Stimulated activated CD8-positive, alpha-beta memory T cell treated with anti-CD3 and anti-CD28 coated beads, Interleukin-2, amount 100 ng/mL, for 1 hour (primary cell): ENCODE measurements around the gene CHCHD2.
"Not testable (repeated sequence)": the region's sequence is repeated elsewhere in the genome, so short reads cannot be mapped to it uniquely, and the experiment has no call there.

Experiments
- DNase-seq, 2 donors: peaks; one replicate each; pipeline ENCODE4 v3.0.0-alpha.2; 2020; ENCODE audit warnings: low read depth in 2 of 2

The CHCHD2 gene, protein sequence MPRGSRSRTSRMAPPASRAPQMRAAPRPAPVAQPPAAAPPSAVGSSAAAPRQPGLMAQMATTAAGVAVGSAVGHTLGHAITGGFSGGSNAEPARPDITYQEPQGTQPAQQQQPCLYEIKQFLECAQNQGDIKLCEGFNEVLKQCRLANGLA

DNA sequence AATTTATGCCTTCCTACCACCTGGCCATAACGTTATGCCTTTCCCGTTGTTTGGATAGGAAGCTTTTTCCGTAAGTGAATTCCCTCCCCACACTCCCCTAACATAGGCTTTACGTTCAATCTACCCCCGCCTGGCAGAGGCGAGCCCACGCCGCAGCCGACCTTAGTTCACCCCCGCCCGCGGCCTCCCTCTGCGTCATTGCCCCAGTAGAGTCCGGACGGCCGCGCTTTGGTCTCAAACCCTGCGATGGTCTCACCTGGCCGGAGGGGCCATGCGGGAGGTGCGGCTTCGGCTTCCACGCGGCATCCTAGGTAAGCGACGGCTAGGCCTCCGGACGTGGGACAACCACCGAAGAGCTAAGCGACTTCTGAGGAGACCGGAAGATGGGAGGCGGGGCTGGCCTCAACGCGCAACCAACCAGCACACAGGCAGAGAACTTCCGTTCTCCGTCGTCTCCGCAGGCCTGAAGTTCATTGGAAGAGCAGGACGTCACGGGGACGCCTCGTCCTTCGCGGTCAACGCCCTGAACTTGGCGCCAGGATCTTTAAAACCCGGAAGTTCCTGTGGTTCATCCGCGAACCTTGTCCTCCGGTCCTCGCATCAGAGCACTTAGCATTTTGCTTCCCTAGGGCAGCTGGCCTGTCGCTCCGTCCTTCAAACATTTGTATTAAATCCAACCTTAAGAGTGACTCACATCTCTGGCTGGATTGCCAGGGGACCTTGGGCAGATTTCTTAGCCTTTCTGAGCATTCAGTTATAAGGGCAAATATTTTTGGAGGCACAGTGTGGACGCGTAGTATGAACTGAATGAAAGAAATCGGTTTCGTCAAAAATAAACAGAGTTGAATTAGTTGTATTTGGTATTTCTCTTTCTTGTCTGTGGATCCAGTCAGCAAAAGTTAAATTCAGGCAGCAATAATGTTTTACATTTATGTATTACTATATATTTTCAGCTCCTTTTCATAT lies at the start of gene CHCHD2:
Gene CHCHD2, minus strand, starts transcription at position 369 of the 966 bp plus-strand sequence. Its CDS starts 63 bp downstream, at position 306.
- DNase-seq = peak; percentile 85 to 87

DNA sequence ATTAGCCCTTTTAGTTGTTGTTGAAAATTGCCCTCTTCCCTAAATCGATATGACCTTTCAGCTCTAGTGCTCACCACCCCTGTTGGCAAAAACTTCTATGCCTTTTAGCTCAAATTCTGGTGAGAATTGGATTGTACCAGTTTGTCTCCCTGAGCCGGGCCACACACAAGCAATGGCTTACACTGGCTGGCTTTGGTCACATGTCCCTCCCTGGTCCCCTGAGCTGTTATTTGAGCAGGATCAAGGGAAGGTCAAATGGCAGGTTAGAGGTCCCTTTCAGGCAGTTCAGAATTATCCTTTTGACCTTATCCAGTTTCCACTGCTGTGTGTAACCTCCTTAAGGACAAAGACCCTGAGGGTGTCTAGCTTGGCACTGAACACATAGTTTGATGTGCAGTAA lies 24.8 kb upstream of the CHCHD2 start:
- not testable (repeated sequence) for DNase-seq

DNA sequence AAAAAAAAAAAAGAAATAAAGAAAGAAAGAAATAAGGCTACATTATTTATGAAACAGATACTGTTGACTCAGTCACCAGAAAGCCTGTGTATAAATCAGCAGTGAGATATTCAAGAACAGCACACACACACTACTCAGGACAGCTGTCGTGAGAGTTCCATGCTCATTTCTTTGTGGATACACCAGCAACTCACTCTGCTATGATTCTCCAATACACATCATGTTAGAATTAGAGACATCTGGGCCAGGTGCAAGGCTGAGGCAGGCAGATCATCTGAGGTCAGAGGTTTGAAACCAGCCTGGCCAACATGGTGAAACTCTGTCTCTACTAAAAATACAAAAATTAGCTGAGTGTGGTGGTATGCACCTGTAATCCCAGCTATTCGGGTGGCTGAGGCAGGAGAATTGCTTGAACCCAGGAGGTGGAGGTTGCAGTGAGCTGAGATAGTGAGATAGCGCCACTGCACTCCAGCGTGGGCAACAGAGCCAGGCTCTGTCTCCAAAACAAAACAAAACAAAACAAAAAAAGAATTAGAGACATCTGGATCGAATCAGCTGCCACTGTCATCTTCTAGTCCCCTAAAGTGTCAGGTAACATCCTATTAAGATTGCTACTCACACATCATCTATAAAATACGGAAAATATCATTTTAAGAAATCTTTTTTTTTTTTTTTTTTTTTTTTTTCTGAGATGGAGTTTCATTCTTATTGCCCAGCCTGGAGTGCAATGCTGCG lies 21.1 kb upstream of the CHCHD2 start:
- DNase-seq = no peak

DNA sequence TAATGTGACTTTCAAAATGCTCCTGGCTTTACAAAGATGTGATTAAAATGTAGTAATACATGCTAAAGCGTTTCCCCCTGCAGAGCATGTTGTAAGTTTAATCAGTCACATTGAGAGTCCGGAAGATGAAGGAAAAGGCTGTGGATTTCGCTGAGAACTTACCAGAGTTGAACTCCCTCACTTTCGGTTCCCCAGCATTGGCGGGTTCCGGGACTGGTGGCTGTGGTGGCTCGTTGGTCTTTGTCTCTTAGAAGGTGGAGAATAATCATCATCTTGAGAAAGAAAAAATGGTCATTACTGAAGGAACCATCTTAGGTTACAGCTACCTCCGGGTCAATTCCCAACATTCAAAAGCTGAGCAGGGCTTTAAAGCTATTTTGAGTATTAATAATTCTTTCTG lies 19.6 kb upstream of the CHCHD2 start:
- no peak for DNase-seq

DNA sequence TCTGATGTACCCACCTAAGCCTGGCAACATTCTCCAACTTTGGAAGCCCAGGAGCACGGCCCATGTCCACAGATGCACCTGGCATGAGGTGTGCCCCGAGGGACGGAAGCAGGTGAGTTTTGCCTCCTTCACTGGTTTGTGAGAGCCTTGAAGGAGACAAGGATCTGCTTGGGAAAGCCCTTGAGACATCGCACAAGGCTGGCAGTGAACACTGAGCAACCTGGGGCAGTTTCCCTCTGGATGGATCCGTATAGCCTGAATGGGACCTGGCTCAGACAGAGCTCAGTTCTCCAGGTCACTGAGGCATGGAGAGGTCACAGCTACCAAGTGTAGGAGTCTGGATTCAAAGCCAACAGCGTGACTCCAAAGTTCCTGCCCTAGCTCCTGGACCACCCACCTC lies 18.7 kb upstream of the CHCHD2 start:
- no peak for DNase-seq

DNA sequence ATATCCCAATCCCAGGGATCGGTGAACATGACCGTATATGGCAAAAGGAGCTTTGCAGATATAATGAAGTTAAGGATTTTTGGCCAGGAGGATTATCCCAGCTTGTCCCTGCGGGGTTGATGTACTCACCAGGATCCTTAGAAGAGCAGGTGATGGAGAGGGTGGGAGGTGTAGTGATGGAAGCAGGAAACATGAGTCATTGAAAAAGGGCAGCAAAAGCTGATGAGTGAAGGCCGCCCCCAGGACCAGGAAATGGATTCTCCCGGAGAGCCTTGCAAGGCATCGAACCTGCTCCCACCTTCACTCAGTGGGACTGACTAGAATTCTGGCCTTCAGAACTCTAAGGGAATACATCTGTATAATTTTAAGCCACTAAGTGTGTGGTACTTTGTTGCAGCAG lies 15.2 kb upstream of the CHCHD2 start:
- no peak for DNase-seq

DNA sequence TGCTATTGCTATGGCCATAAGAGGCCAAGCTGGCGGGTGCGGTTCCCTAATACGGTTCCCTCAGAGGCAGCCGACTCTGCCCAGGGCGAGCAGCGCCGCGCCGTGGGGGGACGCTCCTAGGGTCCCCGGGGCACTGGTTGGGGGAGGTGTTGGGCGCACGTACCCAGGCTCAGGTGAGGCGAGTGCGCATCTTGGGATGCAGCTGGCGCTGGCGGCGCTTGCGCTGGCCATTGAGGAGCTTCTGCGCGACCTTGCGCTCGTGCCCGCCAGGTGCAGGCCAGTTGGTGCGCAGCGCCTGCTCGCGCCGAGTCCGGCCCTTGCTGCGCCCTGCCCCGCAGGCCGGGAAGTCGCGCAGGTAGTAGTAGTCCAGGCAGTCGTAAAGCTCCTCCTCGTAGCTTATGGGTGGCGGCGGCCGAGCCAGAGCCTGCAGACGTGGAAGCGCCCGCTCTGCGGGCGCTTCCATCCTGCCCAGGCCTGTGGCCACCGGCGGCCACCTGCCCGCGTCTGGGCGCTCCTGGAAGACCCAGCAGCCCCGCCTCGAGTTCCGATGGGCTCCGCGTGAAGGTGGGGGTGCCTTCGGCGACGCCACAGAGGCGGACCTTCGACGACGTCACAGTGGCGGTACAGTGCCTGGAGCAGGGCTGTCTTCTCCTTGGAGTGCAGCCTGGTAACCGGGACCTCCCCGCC lies 9.7 kb upstream of the CHCHD2 start, which contains the start of gene NUPR2:
Gene NUPR2, minus strand, starts transcription at position 566 of the 687 bp plus-strand sequence. Its CDS starts 103 bp downstream, at position 463.
- no peak for DNase-seq

DNA sequence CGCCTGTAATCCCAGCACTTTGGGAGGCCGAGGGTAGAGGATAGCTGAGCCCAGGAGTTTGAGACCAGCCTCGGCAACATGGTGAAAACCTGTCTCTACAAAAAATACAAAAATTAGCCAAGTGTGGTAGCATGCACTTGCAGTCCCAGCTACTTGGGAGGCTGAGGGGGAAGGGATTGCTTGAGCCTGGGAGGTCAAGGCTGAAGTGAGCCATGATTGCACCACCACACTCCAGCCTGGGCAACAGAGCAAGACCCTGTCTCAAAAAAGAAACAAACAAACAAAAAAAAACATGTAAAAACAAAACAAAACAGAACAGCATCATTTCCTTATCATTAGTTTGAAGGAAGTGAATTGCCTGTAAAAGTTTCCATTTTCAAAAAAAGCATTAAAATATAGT lies 6.0 kb upstream of the CHCHD2 start:
- DNase-seq = not testable (repeated sequence)

DNA sequence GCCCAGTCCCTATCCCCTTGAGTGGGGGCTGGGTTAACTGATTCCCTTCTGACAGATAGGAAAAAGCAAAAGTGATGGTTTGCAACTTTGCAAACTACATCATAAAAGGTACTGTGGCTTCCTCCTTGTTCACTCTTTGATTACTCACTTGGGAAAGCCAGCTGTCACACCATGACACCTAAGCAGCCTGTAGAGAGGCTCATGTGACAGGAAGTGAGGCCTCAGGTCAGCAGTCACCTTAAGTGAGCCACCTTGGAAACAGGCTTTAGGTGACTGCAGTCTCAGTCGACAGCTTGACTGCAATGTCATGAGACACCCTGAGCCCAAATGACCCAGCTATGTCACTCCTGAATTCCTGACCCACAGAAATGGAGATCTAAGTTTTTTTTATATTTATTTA lies 4.3 kb upstream of the CHCHD2 start:
- no peak for DNase-seq

DNA sequence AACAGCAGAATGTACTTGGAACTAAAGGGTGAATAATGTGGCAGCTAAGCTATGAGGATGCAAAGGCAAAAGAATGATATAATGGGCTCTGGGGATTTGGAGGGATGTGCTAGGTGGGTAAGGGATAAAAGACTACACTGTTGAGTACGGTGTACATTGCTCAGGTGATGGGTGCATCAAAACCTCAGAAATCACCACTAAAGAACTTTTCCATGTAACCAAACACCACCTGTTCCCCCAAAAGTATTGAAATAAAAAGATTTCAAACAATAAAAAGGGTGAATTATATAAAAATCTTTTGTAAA lies 1.6 kb upstream of the CHCHD2 start:
- no peak for DNase-seq

DNA sequence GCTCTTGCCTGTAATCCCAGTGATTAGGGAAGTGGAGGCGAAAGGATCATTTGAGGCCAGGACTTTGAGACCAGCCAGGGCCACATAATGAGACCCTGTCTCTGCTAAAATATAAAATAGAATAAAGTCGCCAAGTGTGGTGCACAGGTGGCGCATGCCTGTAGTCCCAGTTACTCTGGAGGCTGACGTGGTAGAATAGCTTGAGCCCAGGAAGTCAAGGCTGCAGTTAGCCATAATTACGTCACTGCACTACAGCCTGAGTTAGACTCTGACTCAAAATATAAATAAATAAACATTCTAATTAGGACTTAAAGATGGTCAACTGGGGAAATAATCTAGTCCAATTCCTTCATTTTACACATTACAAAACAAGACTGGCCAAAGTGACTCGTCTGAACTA lies 768 bp downstream of the CHCHD2 start:
- no peak for DNase-seq

DNA sequence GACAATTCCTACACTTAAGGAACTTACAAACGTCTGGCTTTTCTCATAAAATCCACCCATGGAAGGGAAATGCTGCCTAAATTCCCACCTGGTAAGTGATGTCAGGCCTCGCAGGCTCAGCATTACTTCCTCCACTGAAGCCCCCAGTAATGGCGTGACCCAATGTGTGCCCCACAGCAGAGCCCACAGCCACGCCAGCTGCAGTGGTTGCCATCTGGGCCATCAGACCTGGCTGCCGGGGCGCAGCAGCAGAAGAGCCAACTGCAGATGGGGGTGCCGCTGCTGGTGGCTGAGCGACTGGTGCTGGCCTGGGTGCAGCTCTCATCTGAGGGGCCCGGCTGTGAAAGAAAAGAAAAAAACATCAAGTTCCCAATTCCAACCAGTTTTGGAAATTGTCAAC lies 2.1 kb downstream of the CHCHD2 start:
- DNase-seq = not testable (repeated sequence)

DNA sequence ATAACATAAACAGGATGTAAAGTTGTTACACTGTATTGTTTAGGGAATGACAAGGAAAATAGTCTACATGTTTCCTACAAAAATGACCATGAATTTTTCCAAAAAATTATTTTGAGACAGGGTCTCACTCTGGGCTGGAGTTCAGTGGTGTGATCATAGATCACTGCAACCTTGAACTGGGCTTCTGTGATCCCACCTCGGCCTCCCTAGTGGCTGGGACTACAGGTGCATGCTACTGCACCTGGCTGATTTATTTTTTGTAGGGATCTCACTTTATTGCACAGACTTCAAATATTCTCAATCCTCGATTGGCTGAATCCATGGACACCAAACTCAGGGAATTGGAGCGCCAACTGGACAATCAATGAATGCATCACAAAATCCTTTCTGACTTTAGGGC lies 6.6 kb downstream of the CHCHD2 start:
- no peak for DNase-seq

DNA sequence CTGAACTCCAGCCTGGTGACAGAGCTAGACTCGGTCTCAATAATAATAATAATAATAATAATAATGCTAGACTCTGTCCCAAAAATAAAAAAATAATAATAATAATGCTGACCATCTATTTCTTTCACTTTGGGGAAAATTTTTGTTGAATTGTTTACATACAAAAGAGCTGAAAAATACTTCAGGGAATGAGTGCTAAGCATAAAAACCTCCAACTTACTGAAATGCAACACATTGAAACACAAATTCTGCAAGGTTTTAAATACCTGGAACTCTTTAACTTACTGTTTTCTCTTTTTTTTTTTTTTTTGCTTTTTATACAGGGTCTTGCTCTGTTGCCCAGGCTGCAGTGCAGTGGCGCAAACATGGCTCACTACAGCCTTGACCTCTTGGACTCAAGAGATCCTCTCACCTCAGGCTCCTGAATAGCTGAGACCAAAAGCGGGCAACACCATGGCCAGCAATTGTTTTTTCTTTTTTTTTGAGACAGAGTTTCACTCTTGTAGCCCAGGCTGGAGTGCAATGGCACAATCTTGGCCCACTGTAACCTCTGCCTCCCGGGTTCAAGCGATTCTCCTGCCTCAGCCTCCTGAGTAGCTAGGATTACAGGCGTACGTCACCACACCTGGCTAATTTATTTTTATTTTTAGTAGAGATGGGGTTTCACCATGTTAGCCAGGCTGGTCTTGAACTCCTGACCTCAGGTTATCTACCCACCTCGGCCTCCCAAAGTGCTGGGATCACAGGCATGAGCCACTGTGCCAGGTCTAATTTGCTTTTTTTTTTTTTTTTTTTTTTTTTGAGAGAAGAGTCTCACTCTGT lies 7.9 kb downstream of the CHCHD2 start:
- DNase-seq = not testable (repeated sequence)

DNA sequence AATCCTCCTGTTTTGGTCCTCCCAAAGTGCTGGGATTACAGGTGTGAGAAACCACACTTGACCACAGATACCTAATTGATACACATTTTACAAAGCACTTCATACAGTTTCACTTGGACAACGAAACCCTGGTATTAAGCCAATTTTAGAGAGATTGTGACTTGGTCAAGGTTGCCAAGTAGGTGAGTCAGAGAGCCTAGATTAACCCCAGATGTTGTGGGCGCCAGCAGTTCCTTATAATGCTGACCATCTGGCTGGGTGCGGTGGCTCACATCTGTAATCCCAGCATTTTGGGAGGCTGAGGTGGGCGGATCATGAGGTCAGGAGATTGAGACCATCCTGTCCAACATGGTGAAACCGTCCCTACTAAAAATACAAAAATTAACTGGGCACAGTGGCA lies 8.6 kb downstream of the CHCHD2 start:
- DNase-seq = no peak

DNA sequence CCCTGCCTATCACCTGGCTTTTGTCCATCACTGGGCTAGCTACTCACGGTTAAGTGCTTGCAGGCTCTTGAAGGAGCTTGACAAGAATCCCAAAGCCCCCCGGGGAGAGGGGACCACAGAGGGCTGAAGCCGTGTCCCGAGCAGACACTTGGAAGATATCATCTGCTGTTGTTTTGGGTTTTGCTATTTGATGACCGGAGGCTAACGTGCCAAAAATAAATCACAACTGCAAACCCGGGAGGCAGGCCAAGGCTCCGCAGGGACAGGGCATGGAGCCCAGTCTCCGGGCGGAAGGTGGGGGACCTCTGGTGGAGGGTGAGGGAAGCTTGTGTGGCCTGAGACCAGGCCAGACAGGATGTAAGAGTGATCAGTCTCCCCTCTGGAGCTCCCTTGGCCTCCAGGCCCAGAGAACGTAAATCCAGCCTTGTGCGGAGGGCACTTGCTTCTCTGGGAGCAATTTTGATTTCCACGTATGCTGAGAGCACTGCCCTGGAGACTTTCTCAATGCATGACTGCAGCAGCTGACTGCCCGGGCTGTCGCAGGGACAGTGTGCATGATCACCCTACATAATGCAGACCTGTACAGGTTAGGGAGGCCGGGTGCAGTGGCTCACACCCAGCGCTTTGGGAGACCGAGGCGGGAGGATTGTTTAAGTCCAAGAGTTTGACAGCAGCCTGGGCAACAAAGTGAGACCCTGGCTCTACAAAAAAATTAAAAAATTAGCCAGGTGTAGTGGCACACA lies 13.3 kb downstream of the CHCHD2 start, which contains the start of gene PHKG1:
Gene PHKG1, minus strand, starts transcription at position 164 of the 743 bp plus-strand sequence. CDS start 4,011 bp downstream, outside the sequence.
- DNase-seq = no peak

DNA sequence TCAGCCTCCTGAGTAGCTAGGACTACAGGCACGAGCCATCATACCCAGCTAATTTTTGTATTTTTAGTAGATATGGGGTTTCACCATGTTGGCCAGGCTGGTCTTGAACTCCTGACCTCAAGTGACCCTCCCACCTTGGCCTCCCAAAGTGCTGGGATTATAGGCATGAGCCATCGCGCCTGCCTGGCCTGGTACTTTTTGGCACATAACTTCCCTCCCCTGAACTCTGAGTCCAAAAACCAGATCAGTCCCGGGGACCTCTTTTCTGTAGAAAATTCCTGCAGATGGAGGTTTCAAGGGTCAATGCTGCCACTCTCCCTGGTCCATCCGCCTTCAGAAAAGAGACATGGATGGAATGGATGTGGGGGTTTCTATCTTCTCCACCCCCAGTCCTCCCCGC lies 13.9 kb downstream of the CHCHD2 start:
- not testable (repeated sequence) for DNase-seq

DNA sequence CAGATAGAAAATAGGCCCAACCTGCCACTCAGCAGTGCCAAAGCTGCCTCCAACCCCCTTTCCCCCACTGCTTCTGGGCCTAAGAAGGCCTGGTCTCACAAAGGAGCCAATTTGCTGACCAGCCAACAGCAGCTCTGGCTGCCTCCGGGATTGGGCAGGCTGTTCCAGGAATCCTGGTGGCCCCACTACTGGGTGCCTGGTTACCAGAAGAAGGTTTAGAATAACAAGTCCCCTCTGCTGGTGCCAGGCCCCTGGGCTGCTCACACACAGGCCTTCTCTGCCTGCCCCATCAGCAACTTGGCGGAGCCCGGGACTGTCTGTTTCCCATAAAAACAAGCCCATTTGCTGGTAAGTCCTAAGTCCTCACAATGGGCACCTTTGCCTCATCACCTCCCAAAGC lies 14.7 kb downstream of the CHCHD2 start:
- DNase-seq = no peak

DNA sequence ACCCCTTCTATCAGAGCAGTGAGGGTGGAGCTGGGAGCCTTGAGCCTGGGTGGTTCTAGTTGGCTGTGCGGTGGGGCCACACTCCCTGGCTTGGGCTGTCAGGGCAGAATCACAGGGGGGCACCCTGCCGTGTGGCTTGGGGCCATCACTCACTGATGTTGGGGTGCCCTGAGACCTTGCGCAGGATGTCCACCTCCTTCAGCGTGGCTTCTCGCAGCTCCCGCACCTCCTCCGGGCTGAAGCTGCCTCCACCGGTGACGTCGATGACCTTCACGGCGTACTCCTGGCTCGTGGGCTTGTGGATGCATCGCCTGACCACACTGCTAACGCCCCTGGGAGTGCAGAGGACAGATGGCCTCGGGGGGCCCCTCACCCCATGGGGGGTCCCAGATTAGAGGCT lies 18.8 kb downstream of the CHCHD2 start:
- DNase-seq = no peak

DNA sequence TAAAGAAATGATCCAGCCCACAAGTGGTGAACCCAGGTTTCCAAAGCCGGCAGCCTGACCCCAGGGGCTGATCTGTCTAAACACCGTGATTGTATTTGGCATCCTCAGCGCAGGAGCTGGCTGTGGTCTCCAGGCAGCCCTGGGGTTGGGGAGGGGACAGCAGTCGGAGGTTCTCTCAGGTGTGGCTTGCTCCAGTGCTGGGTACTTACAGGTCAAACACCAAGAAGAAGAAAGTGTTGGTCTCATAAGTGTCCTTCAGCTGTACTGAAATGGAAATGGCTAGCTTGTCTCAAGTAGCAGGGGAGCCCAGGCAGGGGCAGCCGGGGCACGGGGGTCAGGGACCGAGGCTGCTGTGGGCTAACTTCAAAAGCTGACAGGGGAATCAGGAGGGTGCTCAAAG lies 19.5 kb downstream of the CHCHD2 start:
- DNase-seq = no peak
